ENCODE data around the gene BMPER. TPM values are rescaled to one million over a fixed set of nuclear protein-coding genes. Genes with fewer than 3 reads are reported as not detected.

The BMPER gene
- total and polyA plus RNA-seq, 10 of the 15 experiments (the other 5 are each of a cell fraction or from before 2014, with no cell fraction given): 0.02 to 0.08 TPM; not detected in 8

DNA sequence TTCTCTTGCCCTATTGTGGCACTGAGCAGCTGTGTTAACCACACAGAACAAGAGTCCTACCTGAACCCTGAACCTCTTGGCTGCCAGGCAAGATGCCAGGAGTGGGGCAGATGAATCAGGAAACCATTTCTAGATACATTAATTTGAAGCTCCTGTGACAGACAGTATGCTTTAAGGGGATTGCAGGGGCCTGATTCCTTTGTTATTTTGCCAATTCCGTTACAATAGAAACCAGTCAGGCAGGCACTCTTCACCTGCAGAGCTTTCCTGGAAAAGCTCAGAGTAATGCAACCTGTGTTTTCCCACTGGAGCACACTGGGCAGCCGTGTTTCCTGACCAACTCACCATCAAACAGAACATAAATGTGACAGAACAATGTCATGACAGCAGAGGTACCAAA lies 233.1 kb downstream of the BMPER start (continued):
- TF ChIP-seq, protein P1, sequence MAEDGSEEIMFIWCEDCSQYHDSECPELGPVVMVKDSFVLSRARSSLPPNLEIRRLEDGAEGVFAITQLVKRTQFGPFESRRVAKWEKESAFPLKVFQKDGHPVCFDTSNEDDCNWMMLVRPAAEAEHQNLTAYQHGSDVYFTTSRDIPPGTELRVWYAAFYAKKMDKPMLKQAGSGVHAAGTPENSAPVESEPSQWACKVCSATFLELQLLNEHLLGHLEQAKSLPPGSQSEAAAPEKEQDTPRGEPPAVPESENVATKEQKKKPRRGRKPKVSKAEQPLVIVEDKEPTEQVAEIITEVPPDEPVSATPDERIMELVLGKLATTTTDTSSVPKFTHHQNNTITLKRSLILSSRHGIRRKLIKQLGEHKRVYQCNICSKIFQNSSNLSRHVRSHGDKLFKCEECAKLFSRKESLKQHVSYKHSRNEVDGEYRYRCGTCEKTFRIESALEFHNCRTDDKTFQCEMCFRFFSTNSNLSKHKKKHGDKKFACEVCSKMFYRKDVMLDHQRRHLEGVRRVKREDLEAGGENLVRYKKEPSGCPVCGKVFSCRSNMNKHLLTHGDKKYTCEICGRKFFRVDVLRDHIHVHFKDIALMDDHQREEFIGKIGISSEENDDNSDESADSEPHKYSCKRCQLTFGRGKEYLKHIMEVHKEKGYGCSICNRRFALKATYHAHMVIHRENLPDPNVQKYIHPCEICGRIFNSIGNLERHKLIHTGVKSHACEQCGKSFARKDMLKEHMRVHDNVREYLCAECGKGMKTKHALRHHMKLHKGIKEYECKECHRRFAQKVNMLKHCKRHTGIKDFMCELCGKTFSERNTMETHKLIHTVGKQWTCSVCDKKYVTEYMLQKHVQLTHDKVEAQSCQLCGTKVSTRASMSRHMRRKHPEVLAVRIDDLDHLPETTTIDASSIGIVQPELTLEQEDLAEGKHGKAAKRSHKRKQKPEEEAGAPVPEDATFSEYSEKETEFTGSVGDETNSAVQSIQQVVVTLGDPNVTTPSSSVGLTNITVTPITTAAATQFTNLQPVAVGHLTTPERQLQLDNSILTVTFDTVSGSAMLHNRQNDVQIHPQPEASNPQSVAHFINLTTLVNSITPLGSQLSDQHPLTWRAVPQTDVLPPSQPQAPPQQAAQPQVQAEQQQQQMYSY (CRISPR knock-in tag; IDR thresholded peaks at IDR 0.05): no peak
- TF ChIP-seq POLR2AphosphoS2 (IDR thresholded peaks at IDR 0.05; ENCODE audit: low read depth, low read length): no peak

DNA sequence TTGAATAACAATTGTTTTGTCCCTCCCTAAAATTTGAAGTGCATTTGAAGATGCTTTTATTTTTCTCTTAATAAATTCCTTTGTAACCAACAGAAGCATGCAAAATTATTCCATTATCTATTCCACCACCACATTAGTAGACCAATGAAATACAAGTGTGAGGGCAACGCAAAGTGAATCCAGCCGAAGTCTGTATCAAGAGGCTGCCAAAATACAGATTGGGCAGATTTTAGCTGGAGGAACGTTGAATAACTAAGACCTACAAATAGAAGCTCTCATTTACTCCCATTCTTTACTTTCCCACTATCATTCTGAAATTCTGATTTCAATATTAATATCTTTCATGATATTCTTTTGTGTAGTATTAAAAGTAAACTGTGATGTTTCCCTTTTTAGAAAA lies 233.7 kb downstream of the BMPER start:
- no peaks in the 10 kb centered on the region for H3K9me3 ChIP-seq (replicated peaks; ENCODE audit: control insufficient read depth, insufficient read depth, low read length)
- no peak for DNase-seq (ENCODE audit: low read depth, low spot score)
- in situ Hi-C loops (cut with MboI) (no loop called here), intact Hi-C loops (cut with micrococcal nuclease; ENCODE audit: unreplicated experiment) (loop anchor here (10.0 kb wide), 2 partner anchors 186 to 296 kb away; no protein-coding TSS in a partner anchor)
- no peak overlapping the region for H3K27ac ChIP-seq (ENCODE audit: control insufficient read depth, insufficient read depth)
- no peaks in the 10 kb centered on the region for H3K79me2 ChIP-seq (ENCODE audit: control insufficient read depth, insufficient read depth, low read length)
- no peak overlapping the region for H3K9ac ChIP-seq (ENCODE audit: control insufficient read depth, insufficient read depth, low read length)
- H3K4me1 ChIP-seq (ENCODE audit: control insufficient read depth, insufficient read depth, low read length): no peaks in the 10 kb centered on the region
- ATAC-seq: no peak
- POLR2A ChIA-PET: no interaction called here
- SMC1A ChIA-PET (ENCODE audit: uncharacterized antibody, unreplicated experiment): no interaction called here
- WGBS (ENCODE audit: insufficient coverage, insufficient replicate concordance, low lambda C conversion rate, missing lambda C conversion rate): 38% methylated on average over 3 of the region's 3 CpGs
- CTCF ChIA-PET: no interaction called here
- BruUV-seq (replicated peaks): no TSS peak
- no peak overlapping the region for H3K4me3 ChIP-seq
- no peaks in the 10 kb centered on the region for H3K36me3 ChIP-seq (ENCODE audit: control insufficient read depth in 2 of 2, insufficient read depth in 2 of 2, low read length in 1 of 2)
- no peaks in the 10 kb centered on the region for H3K27me3 ChIP-seq (replicated peaks in 1 of 2; ENCODE audit: control insufficient read depth in 2 of 2, insufficient read depth in 2 of 2, low read length in 1 of 2)
- no peak overlapping the region for H3K4me2 ChIP-seq (ENCODE audit: control insufficient read depth, insufficient read depth)
- no peaks in the 10 kb centered on the region for H4K20me1 ChIP-seq (ENCODE audit: control insufficient read depth, insufficient read depth)
- H2AFZ ChIP-seq (ENCODE audit: control insufficient read depth, low read depth, low read length): no peak overlapping the region
- RAD21 ChIA-PET (ENCODE audit: unreplicated experiment): no interaction called here
- FAIRE-seq: no peak
- TF ChIP-seq BHLHE40 (IDR thresholded peaks at IDR 0.05; ENCODE audit: borderline replicate concordance in 1 of 2, low read depth in 2 of 2, low read length in 1 of 2) (no peak), KLF5 (IDR thresholded peaks at IDR 0.05; ENCODE audit: partially characterized antibody) (no peak), ZNF274 (IDR thresholded peaks at IDR 0.05; ENCODE audit: insufficient read depth, insufficient read length) (no peak), IRF4 (IDR thresholded peaks at IDR 0.05; ENCODE audit: low read depth, low read length) (no peak), ETV6 (conservative IDR thresholded peaks at IDR 0.05 in 1 of 2, IDR thresholded peaks at IDR 0.05 in 1 of 2; ENCODE audit: borderline replicate concordance in 1 of 2, low read depth in 1 of 2) (no peak), RUNX3 (IDR thresholded peaks at IDR 0.05; ENCODE audit: low read length) (no peak), EP300 (IDR thresholded peaks at IDR 0.05; ENCODE audit: borderline replicate concordance in 1 of 2, control insufficient read depth in 1 of 2, low read depth in 2 of 2, low read length in 2 of 2) (no peak), FOXK2 (IDR thresholded peaks at IDR 0.05) (no peak)
- TF ChIP-seq, protein P2, sequence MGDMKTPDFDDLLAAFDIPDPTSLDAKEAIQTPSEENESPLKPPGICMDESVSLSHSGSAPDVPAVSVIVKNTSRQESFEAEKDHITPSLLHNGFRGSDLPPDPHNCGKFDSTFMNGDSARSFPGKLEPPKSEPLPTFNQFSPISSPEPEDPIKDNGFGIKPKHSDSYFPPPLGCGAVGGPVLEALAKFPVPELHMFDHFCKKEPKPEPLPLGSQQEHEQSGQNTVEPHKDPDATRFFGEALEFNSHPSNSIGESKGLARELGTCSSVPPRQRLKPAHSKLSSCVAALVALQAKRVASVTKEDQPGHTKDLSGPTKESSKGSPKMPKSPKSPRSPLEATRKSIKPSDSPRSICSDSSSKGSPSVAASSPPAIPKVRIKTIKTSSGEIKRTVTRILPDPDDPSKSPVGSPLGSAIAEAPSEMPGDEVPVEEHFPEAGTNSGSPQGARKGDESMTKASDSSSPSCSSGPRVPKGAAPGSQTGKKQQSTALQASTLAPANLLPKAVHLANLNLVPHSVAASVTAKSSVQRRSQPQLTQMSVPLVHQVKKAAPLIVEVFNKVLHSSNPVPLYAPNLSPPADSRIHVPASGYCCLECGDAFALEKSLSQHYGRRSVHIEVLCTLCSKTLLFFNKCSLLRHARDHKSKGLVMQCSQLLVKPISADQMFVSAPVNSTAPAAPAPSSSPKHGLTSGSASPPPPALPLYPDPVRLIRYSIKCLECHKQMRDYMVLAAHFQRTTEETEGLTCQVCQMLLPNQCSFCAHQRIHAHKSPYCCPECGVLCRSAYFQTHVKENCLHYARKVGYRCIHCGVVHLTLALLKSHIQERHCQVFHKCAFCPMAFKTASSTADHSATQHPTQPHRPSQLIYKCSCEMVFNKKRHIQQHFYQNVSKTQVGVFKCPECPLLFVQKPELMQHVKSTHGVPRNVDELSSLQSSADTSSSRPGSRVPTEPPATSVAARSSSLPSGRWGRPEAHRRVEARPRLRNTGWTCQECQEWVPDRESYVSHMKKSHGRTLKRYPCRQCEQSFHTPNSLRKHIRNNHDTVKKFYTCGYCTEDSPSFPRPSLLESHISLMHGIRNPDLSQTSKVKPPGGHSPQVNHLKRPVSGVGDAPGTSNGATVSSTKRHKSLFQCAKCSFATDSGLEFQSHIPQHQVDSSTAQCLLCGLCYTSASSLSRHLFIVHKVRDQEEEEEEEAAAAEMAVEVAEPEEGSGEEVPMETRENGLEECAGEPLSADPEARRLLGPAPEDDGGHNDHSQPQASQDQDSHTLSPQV (IDR thresholded peaks at IDR 0.05): no peak
- TF ChIP-seq, protein P3, sequence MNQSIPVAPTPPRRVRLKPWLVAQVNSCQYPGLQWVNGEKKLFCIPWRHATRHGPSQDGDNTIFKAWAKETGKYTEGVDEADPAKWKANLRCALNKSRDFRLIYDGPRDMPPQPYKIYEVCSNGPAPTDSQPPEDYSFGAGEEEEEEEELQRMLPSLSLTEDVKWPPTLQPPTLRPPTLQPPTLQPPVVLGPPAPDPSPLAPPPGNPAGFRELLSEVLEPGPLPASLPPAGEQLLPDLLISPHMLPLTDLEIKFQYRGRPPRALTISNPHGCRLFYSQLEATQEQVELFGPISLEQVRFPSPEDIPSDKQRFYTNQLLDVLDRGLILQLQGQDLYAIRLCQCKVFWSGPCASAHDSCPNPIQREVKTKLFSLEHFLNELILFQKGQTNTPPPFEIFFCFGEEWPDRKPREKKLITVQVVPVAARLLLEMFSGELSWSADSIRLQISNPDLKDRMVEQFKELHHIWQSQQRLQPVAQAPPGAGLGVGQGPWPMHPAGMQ (IDR thresholded peaks at IDR 0.05; ENCODE audit: borderline replicate concordance): no peak
